ENCODE data around the gene YWHAG.
A peak's percentile ranks its signal among the peaks of the same experiment; 100 is the strongest.

DNA sequence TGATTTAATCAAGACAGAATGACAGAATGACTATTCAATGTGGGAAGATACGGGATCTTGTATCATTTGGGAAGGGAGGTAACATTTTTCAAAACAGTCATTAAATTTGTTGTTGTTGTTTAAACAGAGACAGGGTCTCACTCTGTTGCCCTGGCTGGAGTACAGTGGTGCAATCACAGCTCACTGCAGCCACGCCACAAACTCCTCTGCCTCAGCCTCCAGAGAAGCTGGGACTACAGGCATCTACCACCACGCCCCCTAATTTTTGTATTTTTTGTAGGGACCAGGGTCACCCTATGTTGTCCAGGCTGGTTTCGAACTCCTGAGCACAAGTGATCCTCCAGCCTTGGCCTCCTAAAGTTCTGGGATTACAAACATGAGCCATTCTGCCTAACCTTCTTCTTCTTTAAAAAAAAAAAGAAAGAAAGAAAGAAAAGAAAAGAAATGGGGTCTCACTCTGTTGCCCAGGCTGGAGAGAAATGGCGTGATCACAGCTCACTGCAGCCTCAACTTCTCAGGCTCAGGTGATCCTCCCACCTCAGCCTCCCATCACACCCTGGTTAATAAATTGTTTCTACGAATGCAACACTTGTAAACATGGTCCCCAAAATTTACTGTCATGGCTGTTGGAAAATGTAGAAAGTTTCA is 24.3 kb downstream of the YWHAG start:
- TF ChIP-seq, protein P1, sequence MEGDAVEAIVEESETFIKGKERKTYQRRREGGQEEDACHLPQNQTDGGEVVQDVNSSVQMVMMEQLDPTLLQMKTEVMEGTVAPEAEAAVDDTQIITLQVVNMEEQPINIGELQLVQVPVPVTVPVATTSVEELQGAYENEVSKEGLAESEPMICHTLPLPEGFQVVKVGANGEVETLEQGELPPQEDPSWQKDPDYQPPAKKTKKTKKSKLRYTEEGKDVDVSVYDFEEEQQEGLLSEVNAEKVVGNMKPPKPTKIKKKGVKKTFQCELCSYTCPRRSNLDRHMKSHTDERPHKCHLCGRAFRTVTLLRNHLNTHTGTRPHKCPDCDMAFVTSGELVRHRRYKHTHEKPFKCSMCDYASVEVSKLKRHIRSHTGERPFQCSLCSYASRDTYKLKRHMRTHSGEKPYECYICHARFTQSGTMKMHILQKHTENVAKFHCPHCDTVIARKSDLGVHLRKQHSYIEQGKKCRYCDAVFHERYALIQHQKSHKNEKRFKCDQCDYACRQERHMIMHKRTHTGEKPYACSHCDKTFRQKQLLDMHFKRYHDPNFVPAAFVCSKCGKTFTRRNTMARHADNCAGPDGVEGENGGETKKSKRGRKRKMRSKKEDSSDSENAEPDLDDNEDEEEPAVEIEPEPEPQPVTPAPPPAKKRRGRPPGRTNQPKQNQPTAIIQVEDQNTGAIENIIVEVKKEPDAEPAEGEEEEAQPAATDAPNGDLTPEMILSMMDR (IDR thresholded peaks at IDR 0.05): no peak
- TF ChIP-seq ESRRA (CRISPR knock-in tag; IDR thresholded peaks at IDR 0.05; ENCODE audit: borderline replicate concordance) (no peak), ZNF121 (CRISPR knock-in tag; IDR thresholded peaks at IDR 0.05) (peak; percentile 88), CREB1 (CRISPR knock-in tag; IDR thresholded peaks at IDR 0.05) (no peak), FOXK1 (CRISPR knock-in tag; IDR thresholded peaks at IDR 0.05) (no peak), ZNF232 (CRISPR knock-in tag; IDR thresholded peaks at IDR 0.05) (no peak), IRF2 (CRISPR knock-in tag; IDR thresholded peaks at IDR 0.05; ENCODE audit: borderline replicate concordance, low read depth) (no peak), FOXP1 (CRISPR knock-in tag; IDR thresholded peaks at IDR 0.05; ENCODE audit: borderline replicate concordance) (no peak), CREM (CRISPR knock-in tag; IDR thresholded peaks at IDR 0.05) (no peak)
- TF ChIP-seq, protein P2, sequence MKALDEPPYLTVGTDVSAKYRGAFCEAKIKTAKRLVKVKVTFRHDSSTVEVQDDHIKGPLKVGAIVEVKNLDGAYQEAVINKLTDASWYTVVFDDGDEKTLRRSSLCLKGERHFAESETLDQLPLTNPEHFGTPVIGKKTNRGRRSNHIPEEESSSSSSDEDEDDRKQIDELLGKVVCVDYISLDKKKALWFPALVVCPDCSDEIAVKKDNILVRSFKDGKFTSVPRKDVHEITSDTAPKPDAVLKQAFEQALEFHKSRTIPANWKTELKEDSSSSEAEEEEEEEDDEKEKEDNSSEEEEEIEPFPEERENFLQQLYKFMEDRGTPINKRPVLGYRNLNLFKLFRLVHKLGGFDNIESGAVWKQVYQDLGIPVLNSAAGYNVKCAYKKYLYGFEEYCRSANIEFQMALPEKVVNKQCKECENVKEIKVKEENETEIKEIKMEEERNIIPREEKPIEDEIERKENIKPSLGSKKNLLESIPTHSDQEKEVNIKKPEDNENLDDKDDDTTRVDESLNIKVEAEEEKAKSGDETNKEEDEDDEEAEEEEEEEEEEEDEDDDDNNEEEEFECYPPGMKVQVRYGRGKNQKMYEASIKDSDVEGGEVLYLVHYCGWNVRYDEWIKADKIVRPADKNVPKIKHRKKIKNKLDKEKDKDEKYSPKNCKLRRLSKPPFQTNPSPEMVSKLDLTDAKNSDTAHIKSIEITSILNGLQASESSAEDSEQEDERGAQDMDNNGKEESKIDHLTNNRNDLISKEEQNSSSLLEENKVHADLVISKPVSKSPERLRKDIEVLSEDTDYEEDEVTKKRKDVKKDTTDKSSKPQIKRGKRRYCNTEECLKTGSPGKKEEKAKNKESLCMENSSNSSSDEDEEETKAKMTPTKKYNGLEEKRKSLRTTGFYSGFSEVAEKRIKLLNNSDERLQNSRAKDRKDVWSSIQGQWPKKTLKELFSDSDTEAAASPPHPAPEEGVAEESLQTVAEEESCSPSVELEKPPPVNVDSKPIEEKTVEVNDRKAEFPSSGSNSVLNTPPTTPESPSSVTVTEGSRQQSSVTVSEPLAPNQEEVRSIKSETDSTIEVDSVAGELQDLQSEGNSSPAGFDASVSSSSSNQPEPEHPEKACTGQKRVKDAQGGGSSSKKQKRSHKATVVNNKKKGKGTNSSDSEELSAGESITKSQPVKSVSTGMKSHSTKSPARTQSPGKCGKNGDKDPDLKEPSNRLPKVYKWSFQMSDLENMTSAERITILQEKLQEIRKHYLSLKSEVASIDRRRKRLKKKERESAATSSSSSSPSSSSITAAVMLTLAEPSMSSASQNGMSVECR (CRISPR knock-in tag; IDR thresholded peaks at IDR 0.05; ENCODE audit: borderline replicate concordance): no peak
- TF ChIP-seq, protein P3, sequence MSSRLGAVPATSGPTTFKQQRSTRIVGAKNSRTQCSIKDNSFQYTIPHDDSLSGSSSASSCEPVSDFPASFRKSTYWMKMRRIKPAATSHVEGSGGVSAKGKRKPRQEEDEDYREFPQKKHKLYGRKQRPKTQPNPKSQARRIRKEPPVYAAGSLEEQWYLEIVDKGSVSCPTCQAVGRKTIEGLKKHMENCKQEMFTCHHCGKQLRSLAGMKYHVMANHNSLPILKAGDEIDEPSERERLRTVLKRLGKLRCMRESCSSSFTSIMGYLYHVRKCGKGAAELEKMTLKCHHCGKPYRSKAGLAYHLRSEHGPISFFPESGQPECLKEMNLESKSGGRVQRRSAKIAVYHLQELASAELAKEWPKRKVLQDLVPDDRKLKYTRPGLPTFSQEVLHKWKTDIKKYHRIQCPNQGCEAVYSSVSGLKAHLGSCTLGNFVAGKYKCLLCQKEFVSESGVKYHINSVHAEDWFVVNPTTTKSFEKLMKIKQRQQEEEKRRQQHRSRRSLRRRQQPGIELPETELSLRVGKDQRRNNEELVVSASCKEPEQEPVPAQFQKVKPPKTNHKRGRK (CRISPR knock-in tag; IDR thresholded peaks at IDR 0.05; ENCODE audit: borderline replicate concordance): no peak
- TF ChIP-seq, protein P4, sequence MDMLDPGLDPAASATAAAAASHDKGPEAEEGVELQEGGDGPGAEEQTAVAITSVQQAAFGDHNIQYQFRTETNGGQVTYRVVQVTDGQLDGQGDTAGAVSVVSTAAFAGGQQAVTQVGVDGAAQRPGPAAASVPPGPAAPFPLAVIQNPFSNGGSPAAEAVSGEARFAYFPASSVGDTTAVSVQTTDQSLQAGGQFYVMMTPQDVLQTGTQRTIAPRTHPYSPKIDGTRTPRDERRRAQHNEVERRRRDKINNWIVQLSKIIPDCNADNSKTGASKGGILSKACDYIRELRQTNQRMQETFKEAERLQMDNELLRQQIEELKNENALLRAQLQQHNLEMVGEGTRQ (CRISPR knock-in tag; IDR thresholded peaks at IDR 0.05): no peak
- TF ChIP-seq, protein P5, sequence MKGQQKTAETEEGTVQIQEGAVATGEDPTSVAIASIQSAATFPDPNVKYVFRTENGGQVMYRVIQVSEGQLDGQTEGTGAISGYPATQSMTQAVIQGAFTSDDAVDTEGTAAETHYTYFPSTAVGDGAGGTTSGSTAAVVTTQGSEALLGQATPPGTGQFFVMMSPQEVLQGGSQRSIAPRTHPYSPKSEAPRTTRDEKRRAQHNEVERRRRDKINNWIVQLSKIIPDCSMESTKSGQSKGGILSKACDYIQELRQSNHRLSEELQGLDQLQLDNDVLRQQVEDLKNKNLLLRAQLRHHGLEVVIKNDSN (CRISPR knock-in tag; IDR thresholded peaks at IDR 0.05): no peak
- TF ChIP-seq, protein P6, sequence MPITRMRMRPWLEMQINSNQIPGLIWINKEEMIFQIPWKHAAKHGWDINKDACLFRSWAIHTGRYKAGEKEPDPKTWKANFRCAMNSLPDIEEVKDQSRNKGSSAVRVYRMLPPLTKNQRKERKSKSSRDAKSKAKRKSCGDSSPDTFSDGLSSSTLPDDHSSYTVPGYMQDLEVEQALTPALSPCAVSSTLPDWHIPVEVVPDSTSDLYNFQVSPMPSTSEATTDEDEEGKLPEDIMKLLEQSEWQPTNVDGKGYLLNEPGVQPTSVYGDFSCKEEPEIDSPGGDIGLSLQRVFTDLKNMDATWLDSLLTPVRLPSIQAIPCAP (CRISPR knock-in tag; IDR thresholded peaks at IDR 0.05): no peak
